Stomach (tissue), 9 donors: Measurements from ENCODE around the gene CHST5. TPM values are rescaled to one million over a fixed set of nuclear protein-coding genes. Genes with fewer than 3 reads are reported as not detected.

Source experiments
- DNase-seq, 2 donors: peaks; one replicate each; pipeline versions ENCODE4 v3.0.0 to v3.0.0-alpha.2; 2013 to 2019
- H3K27ac ChIP-seq, 5 donors: fragments of 200-600 bp in 4 of 5; sonication (generic) in 4 of 5; one replicate each; pipeline ENCODE4 v1.5.1; 2013 to 2019; ENCODE audit warnings: mild to moderate bottlenecking in 1 of 5, moderate library complexity in 1 of 5
- H3K27me3 ChIP-seq, 3 donors: fragments of 200-600 bp; sonication (generic); one replicate each; pipeline ENCODE4 v1.5.1; 2017 to 2019; ENCODE audit warnings: mixed run types in 1 of 3
- H3K36me3 ChIP-seq, 4 donors: fragments of 200-600 bp; sonication (generic); 1 replicate in 3 of 4; 2 replicates in 1 of 4; pipeline ENCODE4 v1.5.1; 2016 to 2019
- H3K4me1 ChIP-seq, 4 donors: fragments of 200-600 bp; sonication (generic); one replicate each; pipeline ENCODE4 v1.5.1; 2016 to 2019
- H3K4me3 ChIP-seq, 4 donors: fragments of 200-600 bp; sonication (generic) in 3 of 4; one replicate each; pipeline ENCODE4 v1.5.1; 2016 to 2019; ENCODE audit warnings: mild to moderate bottlenecking in 1 of 4
- H3K9me3 ChIP-seq, 4 donors: fragments of 200-600 bp; sonication (generic); one replicate each; pipeline ENCODE4 v1.5.1; 2016 to 2019
- EP300 ChIP-seq: sonication (generic); formaldehyde crosslinking; IDR thresholded peaks from one replicate; pipeline ENCODE4 v1.6.1; 2017; ENCODE audit warnings: antibody characterized with exemption
- POLR2A ChIP-seq, 4 donors: fragments of 450-650 bp; IDR thresholded peaks; one replicate each; pipeline ENCODE4 v1.6.1; 2016; ENCODE audit warnings: antibody characterized with exemption in 4 of 4, control low read depth in 2 of 4, mild to moderate bottlenecking in 1 of 4, moderate library complexity in 1 of 4
- POLR2AphosphoS5 ChIP-seq, 3 donors: sonication (generic); formaldehyde crosslinking; IDR thresholded peaks; one replicate each; pipeline ENCODE4 v1.6.1; 2016; ENCODE audit warnings: antibody characterized with exemption in 3 of 3
- WGBS, 5 donors: extraction: QIAGEN DNeasy Blood & Tissue Kit in 3 of 5; methylation state at CpG; one replicate each; pipeline versions ENCODE4 v1.1.5 to v1.1.7; 2013 to 2018; 5-methylcytosine and 5-hydroxymethylcytosine counted together
- intact Hi-C: fragments of 100-400 bp; cut with DNase I; formaldehyde crosslinking; loops from one replicate; pipeline ENCODE4 v1.15.1; 2023; ENCODE audit warnings: low total_unique reads
- polyA plus RNA-seq, 3 donors: library from polyadenylated mRNA; stranded (reverse); fragments of 200-250 nt; gene quantifications; one replicate each; pipeline ENCODE4 v1.2.3, GENCODE V29; 2013
- total RNA-seq, 5 donors: library from RNA; depleted of rRNA; stranded (reverse); fragments of >200 nt; gene quantifications; one replicate each; pipeline versions ENCODE4 v1.1.0 to v1.2.3, GENCODE V29; 2014 to 2016
- TF ChIP-seq, protein P1 (sequence below), 7 experiments: fragments of 450-650 bp in 4 of 7; fragments of 200-600 bp in 3 of 7; sonication (generic) in 3 of 7; IDR thresholded peaks; one replicate each; pipeline ENCODE4 v1.5.1; 2016 to 2019; ENCODE audit warnings: antibody characterized with exemption in 7 of 7, control low read depth in 2 of 7, mild to moderate bottlenecking in 1 of 7
- donor health status: healthy with polysubstance abuse.
- donor health status: Bipolar disorder and iron deficiency.
- donor health status: healthy.

Gene CHST5
- total and polyA plus RNA-seq, 8 donors: 0.05 to 23.2 (median 2.3) TPM; not detected in 3

DNA sequence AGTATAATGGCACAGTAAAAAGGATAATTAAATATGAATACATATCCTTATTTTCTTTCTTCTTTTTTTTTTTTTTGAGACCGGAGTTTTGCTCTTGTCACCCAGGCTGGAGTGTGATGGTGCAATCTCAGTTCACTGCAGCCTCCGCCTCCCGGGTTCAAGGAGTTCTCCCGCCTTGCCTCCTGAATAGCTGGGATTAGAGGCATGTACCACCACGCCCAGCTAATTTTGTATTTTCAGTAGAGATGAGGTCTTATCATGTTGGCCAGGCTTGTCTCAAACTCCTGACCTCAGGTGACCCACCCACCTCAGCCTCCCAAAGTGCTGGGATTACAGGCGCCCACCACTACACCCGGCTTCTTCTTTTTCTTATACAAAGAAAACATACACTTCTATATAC lies 42.3 kb upstream of the CHST5 start:
- peaks cover 42 to 82% (median 75%) of the 10 kb centered on the region in 4 donors for H3K36me3 ChIP-seq
- no peak for DNase-seq
- H3K9me3 ChIP-seq: no peaks in the 10 kb centered on the region
- no peak overlapping the region for H3K4me3 ChIP-seq
- H3K27ac ChIP-seq: no peak overlapping the region
- TF ChIP-seq POLR2AphosphoS5 (IDR thresholded peaks at IDR 0.05) (no peak), POLR2A (IDR thresholded peaks at IDR 0.05) (no peak), EP300 (no peak)
- TF ChIP-seq, protein P1, sequence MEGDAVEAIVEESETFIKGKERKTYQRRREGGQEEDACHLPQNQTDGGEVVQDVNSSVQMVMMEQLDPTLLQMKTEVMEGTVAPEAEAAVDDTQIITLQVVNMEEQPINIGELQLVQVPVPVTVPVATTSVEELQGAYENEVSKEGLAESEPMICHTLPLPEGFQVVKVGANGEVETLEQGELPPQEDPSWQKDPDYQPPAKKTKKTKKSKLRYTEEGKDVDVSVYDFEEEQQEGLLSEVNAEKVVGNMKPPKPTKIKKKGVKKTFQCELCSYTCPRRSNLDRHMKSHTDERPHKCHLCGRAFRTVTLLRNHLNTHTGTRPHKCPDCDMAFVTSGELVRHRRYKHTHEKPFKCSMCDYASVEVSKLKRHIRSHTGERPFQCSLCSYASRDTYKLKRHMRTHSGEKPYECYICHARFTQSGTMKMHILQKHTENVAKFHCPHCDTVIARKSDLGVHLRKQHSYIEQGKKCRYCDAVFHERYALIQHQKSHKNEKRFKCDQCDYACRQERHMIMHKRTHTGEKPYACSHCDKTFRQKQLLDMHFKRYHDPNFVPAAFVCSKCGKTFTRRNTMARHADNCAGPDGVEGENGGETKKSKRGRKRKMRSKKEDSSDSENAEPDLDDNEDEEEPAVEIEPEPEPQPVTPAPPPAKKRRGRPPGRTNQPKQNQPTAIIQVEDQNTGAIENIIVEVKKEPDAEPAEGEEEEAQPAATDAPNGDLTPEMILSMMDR (IDR thresholded peaks at IDR 0.05): no peak
- 94 to 97% (median 95%) methylated on average over 7 of the region's 7 CpGs for WGBS, 5 donors
- intact Hi-C loops: no loop called here
- peaks cover 0 to 7% (median 3%) of the 10 kb centered on the region in 4 donors for H3K4me1 ChIP-seq
- H3K27me3 ChIP-seq: no peaks in the 10 kb centered on the region

DNA sequence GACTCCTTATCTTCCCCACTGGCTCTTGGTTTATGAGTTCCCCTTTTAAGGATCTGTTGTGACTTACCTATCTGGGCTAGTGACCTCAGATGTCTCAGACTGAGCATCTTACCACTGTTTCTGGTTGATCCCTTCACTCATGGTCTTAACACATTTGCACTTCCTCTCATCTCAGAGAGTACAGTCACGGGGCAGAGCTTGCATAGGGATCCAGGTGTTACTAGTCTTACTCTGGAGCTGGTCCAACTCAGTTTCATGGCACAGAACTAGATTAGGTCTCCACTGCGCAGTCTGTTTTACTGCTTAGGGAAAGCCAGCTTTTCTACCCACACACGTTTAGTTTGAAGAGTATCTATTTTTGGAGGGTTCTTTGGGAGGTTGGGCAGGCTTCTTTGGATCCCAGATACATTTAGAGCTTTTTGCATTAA lies 40.5 kb upstream of the CHST5 start:
- Histone ChIP-seq H3K27me3 (no peaks in the 10 kb centered on the region), H3K4me3 (no peak overlapping the region), H3K36me3 (peaks cover 55 to 98% (median 93%) of the 10 kb centered on the region in 4 donors), H3K9me3 (no peaks in the 10 kb centered on the region), H3K27ac (no peak overlapping the region), H3K4me1 (peaks cover 0 to 25% (median 9%) of the 10 kb centered on the region in 4 donors)
- intact Hi-C loops: no loop called here
- no peak for TF ChIP-seq POLR2AphosphoS5 (IDR thresholded peaks at IDR 0.05)
- TF ChIP-seq, protein P1 (IDR thresholded peaks at IDR 0.05): no peak
- TF ChIP-seq POLR2A (IDR thresholded peaks at IDR 0.05): no peak
- no peak for TF ChIP-seq EP300
- 41 to 63% (median 56%) methylated on average over 3 of the region's 3 CpGs for WGBS, 5 donors
- no peak for DNase-seq

DNA sequence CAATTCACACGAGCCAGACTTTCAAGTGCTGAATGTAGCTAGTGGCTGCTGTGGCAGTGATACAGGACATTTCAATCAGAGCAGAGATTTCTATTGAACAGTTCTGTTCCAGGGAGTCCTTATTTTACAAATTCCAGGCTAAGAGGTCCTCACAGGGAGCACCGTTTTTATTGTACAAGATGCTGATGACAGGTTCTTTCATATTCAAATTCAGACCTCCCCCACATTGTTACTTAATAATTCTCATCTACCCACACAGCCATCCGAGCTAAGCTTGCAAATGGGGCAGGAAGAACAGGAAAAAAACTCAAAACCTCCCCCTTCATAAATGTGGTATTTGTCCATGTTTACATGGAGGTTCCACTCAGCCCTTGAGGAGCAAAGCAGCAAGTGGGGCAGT lies 40.0 kb upstream of the CHST5 start:
- no peak overlapping the region for H3K4me3 ChIP-seq
- TF ChIP-seq, protein P1 (IDR thresholded peaks at IDR 0.05): no peak
- TF ChIP-seq POLR2AphosphoS5 (IDR thresholded peaks at IDR 0.05) (no peak), EP300 (no peak), POLR2A (IDR thresholded peaks at IDR 0.05) (no peak)
- DNase-seq: no peak
- H3K27ac ChIP-seq: no peak overlapping the region
- no peaks in the 10 kb centered on the region for H3K27me3 ChIP-seq
- peaks cover 0 to 29% (median 12%) of the 10 kb centered on the region in 4 donors for H3K4me1 ChIP-seq
- peaks cover 55 to 100% (median 96%) of the 10 kb centered on the region in 4 donors for H3K36me3 ChIP-seq
- 68 to 75% (median 70%) methylated on average over 3 of the region's 3 CpGs for WGBS, 5 donors
- no peaks in the 10 kb centered on the region for H3K9me3 ChIP-seq
- intact Hi-C loops: no loop called here

DNA sequence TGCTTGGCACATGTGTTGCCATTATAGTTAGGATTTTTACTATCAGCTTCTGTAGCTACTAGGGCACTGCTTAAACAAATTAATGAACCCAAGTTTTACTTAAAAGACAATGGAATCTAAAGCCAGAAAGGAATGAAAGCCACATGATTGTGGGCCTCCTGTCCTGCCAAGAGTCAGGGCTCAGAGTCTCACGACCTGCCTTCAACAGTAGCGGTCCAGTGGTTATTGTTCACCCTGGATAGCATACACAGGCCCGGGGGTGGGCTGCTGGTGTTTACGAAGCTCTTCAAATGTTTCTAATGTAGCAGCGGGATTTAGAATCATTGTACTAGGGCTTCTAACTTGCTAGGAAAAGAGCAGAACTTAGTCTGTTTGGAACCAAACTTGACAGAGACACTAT lies 38.0 kb upstream of the CHST5 start:
- intact Hi-C loops: loop anchor here (5.0 kb wide), 1 partner anchor 102 kb away; no protein-coding TSS in a partner anchor
- Histone ChIP-seq H3K27ac (no peak overlapping the region), H3K36me3 (peaks cover 55 to 100% (median 100%) of the 10 kb centered on the region in 4 donors), H3K4me3 (no peak overlapping the region), H3K4me1 (peaks cover 0 to 49% (median 29%) of the 10 kb centered on the region in 4 donors), H3K9me3 (no peaks in the 10 kb centered on the region), H3K27me3 (no peaks in the 10 kb centered on the region)
- no peak for TF ChIP-seq EP300
- TF ChIP-seq, protein P1 (IDR thresholded peaks at IDR 0.05): no peak
- no peak for TF ChIP-seq POLR2A (IDR thresholded peaks at IDR 0.05)
- no peak for TF ChIP-seq POLR2AphosphoS5 (IDR thresholded peaks at IDR 0.05)
- 79 to 84% (median 83%) methylated on average over 5 of the region's 5 CpGs for WGBS, 5 donors
- DNase-seq: no peak
